GM20000 (cell line): ENCODE measurements around the gene EGR2.

Experiments used
- DNase-seq: peaks from one replicate; pipeline ENCODE4 v3.0.0; 2012; ENCODE audit warnings: low spot score
- CTCF ChIP-seq: IDR thresholded peaks from 2 replicates; pipeline ENCODE4 v1.5.1; 2012; ENCODE audit warnings: mild to moderate bottlenecking, control low read depth; ENCODE audit errors: extremely low read depth, missing control alignments

Gene EGR2

GRCh38 chr10:62852961-62853702 lies 37.0 kb upstream of the EGR2 start:
- no peak for TF ChIP-seq CTCF
- no peak for DNase-seq

GRCh38 chr10:62851442-62851841 lies 35.3 kb upstream of the EGR2 start:
- TF ChIP-seq CTCF = peak; percentile 8
- no peak for DNase-seq

GRCh38 chr10:62850646-62851045 lies 34.5 kb upstream of the EGR2 start:
- DNase-seq = no peak

GRCh38 chr10:62847433-62847832 lies 31.3 kb upstream of the EGR2 start:
- DNase-seq = no peak
- TF ChIP-seq CTCF = no peak

More at GRCh38 chr10:62850646-62851045, 34.5 kb upstream of the EGR2 start:
- no peak for TF ChIP-seq CTCF

GRCh38 chr10:62844280-62845011 lies 28.3 kb upstream of the EGR2 start:
- DNase-seq = no peak
- TF ChIP-seq CTCF = no peak

- no peak for DNase-seq
These were observed 27.4 kb upstream of the EGR2 start for GRCh38 chr10:62843600-62843999.

More at GRCh38 chr10:62843600-62843999, 27.4 kb upstream of the EGR2 start:
- TF ChIP-seq CTCF = no peak
